Adrenal gland (tissue), 5 donors: ENCODE results near the gene KLHL3.

Source experiments
- CTCF ChIP-seq, 6 experiments: fragments of 450-650 bp in 4 of 6; fragments of 200-600 bp in 2 of 6; sonication (generic) in 1 of 6; IDR thresholded peaks; 1 replicate in 5 of 6; 2 replicates in 1 of 6; pipeline versions ENCODE4 v1.5.1 to v1.8.0; 2016 to 2021; ENCODE audit warnings: antibody characterized with exemption in 6 of 6, mild to moderate bottlenecking in 2 of 6, moderate library complexity in 1 of 6
- POLR2A ChIP-seq, 2 donors: fragments of 450-650 bp; IDR thresholded peaks; one replicate each; pipeline ENCODE4 v1.6.1; 2017; ENCODE audit warnings: antibody characterized with exemption in 2 of 2, mild to moderate bottlenecking in 2 of 2, moderate library complexity in 1 of 2
- donor health status: DM: no; HTN: no; CAD: no.

- no peak for TF ChIP-seq CTCF (IDR thresholded peaks at IDR 0.05)
- TF ChIP-seq POLR2A (IDR thresholded peaks at IDR 0.05) = no peak
These were observed 89.1 kb downstream of the KLHL3 start for GRCh38 chr5:137646761-137647160.
